Measurements from ENCODE around the gene MARS1. TPM values are rescaled to one million over a fixed set of nuclear protein-coding genes. Genes with fewer than 3 reads are reported as not detected.

Gene MARS1
- total and polyA plus RNA-seq, 2 experiments from 2014 or later = 266 to 351 TPM

- no peaks in the 10 kb centered on the region for H3K9me2 ChIP-seq (ENCODE audit: insufficient read depth)
- TF ChIP-seq POLR2AphosphoS5 (IDR thresholded peaks at IDR 0.05; ENCODE audit: low read depth) (no peak), ZNF114 (CRISPR knock-in tag; IDR thresholded peaks at IDR 0.05) (no peak), EZH2phosphoT487 (IDR thresholded peaks at IDR 0.05; ENCODE audit: unreplicated experiment) (no peak), ZNF331 (CRISPR knock-in tag; IDR thresholded peaks at IDR 0.05; ENCODE audit: low read depth) (no peak), REST (IDR thresholded peaks at IDR 0.05; ENCODE audit: unreplicated experiment) (no peak), EZH2 (IDR thresholded peaks at IDR 0.05; ENCODE audit: low read depth, unreplicated experiment) (no peak), STAT1 (IDR thresholded peaks at IDR 0.05; ENCODE audit: unreplicated experiment) (no peak), NANOG (IDR thresholded peaks at IDR 0.05; ENCODE audit: borderline replicate concordance) (no peak), CREB1 (CRISPR knock-in tag; IDR thresholded peaks at IDR 0.05; ENCODE audit: low read depth) (no peak), CTCF (conservative IDR thresholded peaks at IDR 0.05; ENCODE audit: low read depth in 2 of 2) (no peak), JUNB (IDR thresholded peaks at IDR 0.05; ENCODE audit: unreplicated experiment) (no peak), ETS1 (IDR thresholded peaks at IDR 0.05) (no peak)
- ATAC-seq = no peak
- Mint-ChIP-seq H3K36me3 (ENCODE audit: low read depth) (peaks cover 66% of the 10 kb centered on the region), H3K4me1 (peaks cover 19% of the 10 kb centered on the region), H3K27ac (no peak overlapping the region), H3K27me3 (ENCODE audit: insufficient read depth, low read depth, poor library complexity) (peaks cover 8% of the 10 kb centered on the region), H3K4me3 (no peak overlapping the region), H3K9me3 (no peaks in the 10 kb centered on the region)
- no peak for DNase-seq (ENCODE audit: low spot score)
- 0 out of 2 replicates have a peak, but pooled peaks cover 12% of the 10 kb centered on the region for H3F3A ChIP-seq (replicated peaks; ENCODE audit: low read depth)
- H3K27me3 ChIP-seq (ENCODE audit: insufficient read depth) = no peaks in the 10 kb centered on the region
- no peaks in the 10 kb centered on the region for H3K4me1 ChIP-seq (ENCODE audit: insufficient read depth)
- H3K27ac ChIP-seq (ENCODE audit: low read depth) = no peak overlapping the region
- peaks cover 9% of the 10 kb centered on the region for H4K20me1 ChIP-seq (replicated peaks; ENCODE audit: insufficient read depth)
- H3K4me2 ChIP-seq = no peak overlapping the region
- no peak overlapping the region for H2AFZ ChIP-seq
- H3K79me2 ChIP-seq (replicated peaks; ENCODE audit: insufficient read depth) = no peaks in the 10 kb centered on the region
- no peak overlapping the region for H3K4me3 ChIP-seq
- peaks cover 20% of the 10 kb centered on the region for H3K36me3 ChIP-seq (ENCODE audit: insufficient read depth)
These were observed 45.2 kb downstream of the MARS1 start for GRCh38 chr12:57533108-57533507.

Measured in GM23338 (cell line).